ENCODE results near the gene PREX1.

The PREX1 gene

GRCh38 chr20:48632825-48633619, 194.8 kb downstream of the PREX1 start:
- peaks cover 63% of the 10 kb centered on the region for H3K36me3 ChIP-seq (ENCODE audit: control insufficient read depth, insufficient read depth, low read length)
- TF ChIP-seq CTCF (IDR thresholded peaks at IDR 0.05; ENCODE audit: insufficient read depth, low read length, poor library complexity, severe bottlenecking): no peak
- no peaks in the 10 kb centered on the region for H3K27me3 ChIP-seq (replicated peaks; ENCODE audit: control insufficient read depth, insufficient read depth, low read length)
- H3K4me3 ChIP-seq (replicated peaks; ENCODE audit: low read depth, low read length): no peak overlapping the region
- DNase-seq (ENCODE audit: extremely low read depth, insufficient read length): no peak

GRCh38 chr20:48632017-48632824, 195.6 kb downstream of the PREX1 start:
- Histone ChIP-seq H3K36me3 (ENCODE audit: control insufficient read depth, insufficient read depth, low read length) (peaks cover 66% of the 10 kb centered on the region), H3K4me3 (replicated peaks; ENCODE audit: low read depth, low read length) (no peak overlapping the region), H3K27me3 (replicated peaks; ENCODE audit: control insufficient read depth, insufficient read depth, low read length) (no peaks in the 10 kb centered on the region)
- DNase-seq (ENCODE audit: extremely low read depth, insufficient read length): no peak
- no peak for TF ChIP-seq CTCF (IDR thresholded peaks at IDR 0.05; ENCODE audit: insufficient read depth, low read length, poor library complexity, severe bottlenecking)

- no peak for TF ChIP-seq CTCF (IDR thresholded peaks at IDR 0.05; ENCODE audit: insufficient read depth, low read length, poor library complexity, severe bottlenecking)
- no peaks in the 10 kb centered on the region for H3K27me3 ChIP-seq (replicated peaks; ENCODE audit: control insufficient read depth, insufficient read depth, low read length)
- DNase-seq (ENCODE audit: extremely low read depth, insufficient read length): no peak
- H3K4me3 ChIP-seq (replicated peaks; ENCODE audit: low read depth, low read length): no peak overlapping the region
- peaks cover 69% of the 10 kb centered on the region for H3K36me3 ChIP-seq (ENCODE audit: control insufficient read depth, insufficient read depth, low read length)
These were observed 196.4 kb downstream of the PREX1 start for GRCh38 chr20:48631114-48632016.

GRCh38 chr20:48630342-48631075, 197.3 kb downstream of the PREX1 start:
- DNase-seq (ENCODE audit: extremely low read depth, insufficient read length): no peak
- H3K36me3 ChIP-seq (ENCODE audit: control insufficient read depth, insufficient read depth, low read length): peaks cover 71% of the 10 kb centered on the region
- no peaks in the 10 kb centered on the region for H3K27me3 ChIP-seq (replicated peaks; ENCODE audit: control insufficient read depth, insufficient read depth, low read length)
- no peak overlapping the region for H3K4me3 ChIP-seq (replicated peaks; ENCODE audit: low read depth, low read length)
- no peak for TF ChIP-seq CTCF (IDR thresholded peaks at IDR 0.05; ENCODE audit: insufficient read depth, low read length, poor library complexity, severe bottlenecking)

GRCh38 chr20:48629960-48630315, 197.9 kb downstream of the PREX1 start:
- Histone ChIP-seq H3K27me3 (replicated peaks; ENCODE audit: control insufficient read depth, insufficient read depth, low read length) (no peaks in the 10 kb centered on the region), H3K36me3 (ENCODE audit: control insufficient read depth, insufficient read depth, low read length) (peaks cover 70% of the 10 kb centered on the region), H3K4me3 (replicated peaks; ENCODE audit: low read depth, low read length) (no peak overlapping the region)
- DNase-seq (ENCODE audit: extremely low read depth, insufficient read length): no peak
- no peak for TF ChIP-seq CTCF (IDR thresholded peaks at IDR 0.05; ENCODE audit: insufficient read depth, low read length, poor library complexity, severe bottlenecking)
